HG02571 (cell line): ENCODE results near the gene ZNF724.
"Not testable (repeated sequence)": the region's sequence is repeated elsewhere in the genome, so short reads cannot be mapped to it uniquely, and the experiment has no call there.

Source experiments
- ATAC-seq: cut with Tn5 transposase; IDR thresholded peaks from one replicate; pipeline ENCODE4 v1.9.1; 2021; ENCODE audit warnings: mild to moderate bottlenecking, moderate library complexity; ENCODE audit not compliant: unreplicated experiment

Gene ZNF724

DNA sequence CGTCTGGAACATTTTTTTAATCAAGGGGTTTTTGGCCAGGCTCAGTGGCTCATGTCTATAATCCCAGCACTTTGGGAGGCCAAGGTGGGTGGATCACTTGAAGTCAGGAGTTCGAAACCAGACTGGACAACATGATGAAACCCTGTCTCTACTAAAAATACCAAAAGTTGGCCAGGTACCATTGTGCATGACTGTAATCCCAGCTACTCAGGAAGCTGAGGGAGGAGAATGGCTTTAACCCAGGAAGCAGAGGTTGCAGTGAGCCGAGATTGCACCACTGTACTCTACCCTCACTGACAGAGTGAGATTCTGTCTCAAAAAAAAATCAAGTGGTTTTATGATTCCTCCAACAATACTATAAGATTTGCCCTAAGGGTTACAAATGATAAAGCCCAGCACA lies 3.1 kb upstream of the ZNF724 start:
- not testable (repeated sequence) for ATAC-seq

DNA sequence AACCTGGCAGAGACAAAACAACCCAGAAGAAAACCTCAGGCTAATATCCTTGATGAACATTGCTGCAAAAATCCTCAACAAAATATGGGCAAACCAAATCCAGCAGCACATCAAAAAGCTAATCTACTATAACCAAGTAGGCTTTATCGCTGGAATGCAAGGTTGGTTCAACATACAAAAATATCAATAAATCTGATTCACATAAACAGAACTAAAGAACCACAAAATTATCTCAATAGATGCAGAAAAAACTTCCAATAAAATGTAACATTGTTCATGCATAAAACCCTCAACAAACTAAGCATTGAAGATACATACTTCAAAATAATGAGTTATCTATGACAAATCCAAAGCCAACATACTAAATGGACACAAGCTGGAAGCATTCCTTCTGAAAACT lies 8.8 kb downstream of the ZNF724 start:
- ATAC-seq = no peak

DNA sequence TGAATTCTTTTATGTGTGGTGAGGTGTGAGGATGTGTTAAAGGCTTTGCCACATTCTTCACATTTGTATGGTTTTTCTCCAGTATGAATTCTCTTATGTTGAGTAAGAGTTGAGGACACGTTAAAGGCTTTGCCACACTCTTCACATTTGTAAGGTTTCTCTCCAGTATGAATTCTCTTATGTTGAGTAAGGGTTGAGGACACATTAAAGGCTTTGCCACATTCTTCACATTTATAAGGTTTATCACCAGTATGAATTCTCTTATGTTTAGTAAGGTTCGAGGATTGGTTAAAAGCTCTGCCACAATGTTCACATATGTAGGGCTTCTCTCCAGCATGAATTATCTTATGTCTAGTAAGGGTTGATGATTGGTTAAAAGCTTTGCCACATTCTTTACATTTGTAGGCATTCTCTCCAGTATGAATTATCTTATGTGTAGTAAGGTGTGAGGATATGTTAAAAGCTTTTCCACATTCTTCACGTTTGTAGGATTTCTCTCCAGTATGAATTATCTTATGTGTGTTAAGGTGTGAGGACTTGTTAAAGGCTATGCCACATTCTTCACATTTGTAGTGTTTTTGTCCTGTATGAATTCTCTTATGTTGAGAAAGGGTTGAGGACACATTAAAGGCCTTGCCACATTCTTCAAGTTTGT lies 27.1 kb downstream of the ZNF724 start:
- ATAC-seq = no peak

DNA sequence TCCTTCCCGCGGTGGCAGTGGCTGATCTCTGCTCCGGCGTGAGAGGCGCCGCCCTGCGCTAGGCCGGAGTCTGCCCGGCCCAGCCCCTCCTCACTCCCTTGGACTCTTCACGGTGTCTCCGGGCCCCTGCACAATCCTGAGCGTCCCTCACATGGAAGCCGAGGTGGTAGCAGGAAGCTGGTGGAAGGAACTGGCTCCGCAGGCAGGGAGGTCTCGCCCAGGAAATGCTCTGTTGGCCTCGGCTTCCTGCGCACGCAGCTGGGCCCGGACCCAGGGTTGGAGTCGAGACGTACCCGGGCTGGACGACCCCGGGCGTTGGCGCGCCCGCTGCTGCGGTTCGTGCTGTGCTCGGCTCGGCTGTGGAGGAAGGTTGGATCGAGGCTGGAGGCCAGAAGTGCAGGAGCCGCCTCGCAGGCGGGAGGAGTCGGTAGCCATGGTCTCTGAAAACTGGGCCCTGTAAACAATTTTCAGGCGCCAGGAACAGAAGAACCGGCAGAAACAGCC lies 46.3 kb downstream of the ZNF724 start:
- ATAC-seq = no peak

DNA sequence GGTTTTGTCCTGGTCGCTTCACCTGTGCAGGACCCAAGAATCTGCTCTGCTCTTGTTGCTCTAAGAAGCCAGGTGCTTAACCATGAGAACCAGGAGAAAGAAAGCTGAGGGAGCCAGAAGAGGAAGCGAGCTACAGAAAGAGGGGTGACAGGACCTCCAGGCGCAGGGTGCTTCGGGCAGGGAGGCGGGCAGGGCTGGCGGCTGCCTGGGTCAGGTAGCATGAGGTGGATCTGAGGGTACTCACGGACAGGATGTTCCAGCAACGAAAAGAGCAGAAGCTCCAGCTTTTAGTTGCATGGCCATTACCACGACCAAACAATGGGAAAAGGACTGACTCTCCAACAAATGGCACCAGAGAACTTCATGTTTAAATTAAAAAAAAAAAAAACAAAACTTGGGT lies 59.9 kb downstream of the ZNF724 start:
- no peak for ATAC-seq

DNA sequence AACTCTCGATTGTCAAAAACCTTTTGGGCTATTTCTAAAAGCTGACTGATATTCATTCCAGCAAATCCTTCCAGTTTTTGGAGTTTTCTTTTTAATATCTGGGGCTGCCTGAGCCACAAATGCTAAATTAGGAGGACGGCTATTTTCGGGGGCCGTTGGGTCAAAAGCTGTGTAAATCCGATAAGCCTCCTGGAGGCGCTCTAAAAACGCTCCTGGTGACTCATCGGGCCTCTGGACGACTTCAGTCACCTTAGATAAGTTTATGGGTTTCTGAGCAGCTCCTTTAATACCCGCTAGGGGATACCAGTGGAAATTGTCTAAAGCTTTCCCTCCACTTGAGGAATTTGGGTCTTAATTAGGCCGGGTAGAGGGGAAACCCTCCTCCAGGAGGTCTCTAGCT lies 66.9 kb downstream of the ZNF724 start:
- no peak for ATAC-seq
